Transverse colon (tissue), 4 donors: ENCODE results near the gene PTPMT1.

Source experiments
- CTCF ChIP-seq, 5 experiments: fragments of 200-600 bp in 3 of 5; fragments of 450-650 bp in 2 of 5; sonication (generic) in 3 of 5; IDR thresholded peaks; 1 replicate in 2 of 5; 2 replicates in 3 of 5; pipeline ENCODE4 v1.5.1; 2016 to 2017; ENCODE audit warnings: antibody characterized with exemption in 5 of 5, inconsistent platforms in 3 of 5, mild to moderate bottlenecking in 2 of 5, moderate library complexity in 1 of 5
- EP300 ChIP-seq: sonication (generic); formaldehyde crosslinking; IDR thresholded peaks from one replicate; pipeline ENCODE4 v1.6.1; 2017; ENCODE audit warnings: antibody characterized with exemption, low read depth
- POLR2A ChIP-seq: fragments of 450-650 bp; IDR thresholded peaks from one replicate; pipeline ENCODE4 v1.6.1; 2016; ENCODE audit warnings: antibody characterized with exemption, mild to moderate bottlenecking, moderate library complexity
- POLR2AphosphoS5 ChIP-seq, 3 donors: sonication (generic); formaldehyde crosslinking; IDR thresholded peaks; one replicate each; pipeline ENCODE4 v1.6.1; 2016; ENCODE audit warnings: antibody characterized with exemption in 3 of 3

- TF ChIP-seq CTCF (IDR thresholded peaks at IDR 0.05) = no peak
- no peak for TF ChIP-seq POLR2A
- no peak for TF ChIP-seq EP300
- peak in 2 of 3 donors; percentile 15 to 41 for TF ChIP-seq POLR2AphosphoS5 (IDR thresholded peaks at IDR 0.05)
Measured at GRCh38 chr11:47532597-47533213, 32.7 kb upstream of the PTPMT1 start.
